IPS-20b (cell line): ENCODE data around the gene SSPN.

Source experiments
- H3K27ac ChIP-seq: one replicate; pipeline ENCODE4 v1.5.1; 2013; ENCODE audit warnings: low read length
- H3K27me3 ChIP-seq: 2 replicates; pipeline ENCODE4 v1.6.1; 2013; ENCODE audit warnings: mild to moderate bottlenecking, low read length, inconsistent platforms; ENCODE audit not compliant: insufficient read depth
- H3K36me3 ChIP-seq: 2 replicates; pipeline ENCODE4 v1.6.1; 2013; ENCODE audit warnings: low read depth, mild to moderate bottlenecking, inconsistent platforms, low read length, moderate library complexity; ENCODE audit not compliant: insufficient read depth
- H3K4me1 ChIP-seq: 2 replicates; pipeline ENCODE4 v1.6.1; 2013; ENCODE audit warnings: mild to moderate bottlenecking, control low read depth, inconsistent platforms, low read length, moderate library complexity; ENCODE audit not compliant: insufficient read depth
- H3K4me3 ChIP-seq: 2 replicates; pipeline ENCODE4 v1.5.1; 2013; ENCODE audit warnings: mild to moderate bottlenecking, low read length, inconsistent platforms
- H3K9ac ChIP-seq: 2 replicates; pipeline ENCODE4 v1.6.1; 2013; ENCODE audit warnings: low read depth, mild to moderate bottlenecking, inconsistent platforms, low read length, moderate library complexity
- H3K9me3 ChIP-seq: 2 replicates; pipeline ENCODE4 v1.6.1; 2013; ENCODE audit warnings: mild to moderate bottlenecking, low read depth, low read length, inconsistent platforms; ENCODE audit not compliant: insufficient read depth

The SSPN gene

DNA sequence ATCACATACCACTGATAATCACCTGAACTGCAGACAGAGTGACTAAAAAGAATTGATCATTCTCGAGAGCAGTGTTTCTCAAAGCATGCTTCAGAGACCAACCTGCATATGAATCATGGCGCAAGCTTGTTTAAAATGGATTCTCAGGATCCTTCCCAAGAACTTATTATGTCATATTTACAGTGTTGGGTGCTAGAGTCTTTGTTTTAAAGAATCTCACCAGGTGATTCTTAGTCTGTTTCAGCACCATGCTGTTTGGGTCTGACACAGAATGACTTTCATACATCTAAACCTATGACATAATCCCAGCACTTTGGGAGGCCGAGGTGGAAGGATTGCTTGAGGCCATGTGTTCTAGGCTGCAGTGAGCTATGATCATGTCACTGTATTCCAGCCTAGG is 31.3 kb upstream of the SSPN start:
- H3K4me1 ChIP-seq = no peaks in the 10 kb centered on the region
- no peak overlapping the region for H3K4me3 ChIP-seq
- H3K36me3 ChIP-seq = no peaks in the 10 kb centered on the region
- no peaks in the 10 kb centered on the region for H3K9me3 ChIP-seq
- H3K27ac ChIP-seq = no peak overlapping the region
- H3K9ac ChIP-seq = no peak overlapping the region
- H3K27me3 ChIP-seq = no peaks in the 10 kb centered on the region

DNA sequence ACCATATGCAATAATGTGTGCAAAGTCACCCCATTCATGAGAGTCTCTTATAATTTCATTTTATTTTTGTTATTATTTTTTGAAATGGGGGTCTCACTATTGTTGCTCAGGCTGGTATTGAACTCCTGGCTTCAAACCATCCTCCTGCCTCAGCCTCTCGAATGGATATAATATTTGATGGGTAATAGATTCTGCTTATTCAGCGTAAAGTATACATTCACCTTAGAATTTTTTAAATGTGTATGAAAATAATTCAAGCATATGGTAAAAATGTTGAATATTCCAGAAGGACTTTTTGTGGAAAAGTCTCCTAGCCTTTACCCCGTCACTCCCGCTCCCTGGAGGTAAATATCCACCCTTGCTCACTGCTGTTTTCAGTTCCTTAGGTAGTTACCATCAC is 23.4 kb upstream of the SSPN start:
- no peaks in the 10 kb centered on the region for H3K4me1 ChIP-seq
- H3K27me3 ChIP-seq = no peaks in the 10 kb centered on the region
- H3K4me3 ChIP-seq = no peak overlapping the region
- no peaks in the 10 kb centered on the region for H3K36me3 ChIP-seq
- H3K9me3 ChIP-seq = no peaks in the 10 kb centered on the region
- H3K27ac ChIP-seq = no peak overlapping the region
- no peak overlapping the region for H3K9ac ChIP-seq

- H3K9ac ChIP-seq = no peak overlapping the region
- no peaks in the 10 kb centered on the region for H3K9me3 ChIP-seq
- H3K4me1 ChIP-seq = no peaks in the 10 kb centered on the region
- H3K36me3 ChIP-seq = no peaks in the 10 kb centered on the region
- H3K4me3 ChIP-seq = no peak overlapping the region
- no peaks in the 10 kb centered on the region for H3K27me3 ChIP-seq
- no peak overlapping the region for H3K27ac ChIP-seq
Observed at GRCh38 chr12:26172539-26172938, 22.8 kb upstream of the SSPN start.

DNA sequence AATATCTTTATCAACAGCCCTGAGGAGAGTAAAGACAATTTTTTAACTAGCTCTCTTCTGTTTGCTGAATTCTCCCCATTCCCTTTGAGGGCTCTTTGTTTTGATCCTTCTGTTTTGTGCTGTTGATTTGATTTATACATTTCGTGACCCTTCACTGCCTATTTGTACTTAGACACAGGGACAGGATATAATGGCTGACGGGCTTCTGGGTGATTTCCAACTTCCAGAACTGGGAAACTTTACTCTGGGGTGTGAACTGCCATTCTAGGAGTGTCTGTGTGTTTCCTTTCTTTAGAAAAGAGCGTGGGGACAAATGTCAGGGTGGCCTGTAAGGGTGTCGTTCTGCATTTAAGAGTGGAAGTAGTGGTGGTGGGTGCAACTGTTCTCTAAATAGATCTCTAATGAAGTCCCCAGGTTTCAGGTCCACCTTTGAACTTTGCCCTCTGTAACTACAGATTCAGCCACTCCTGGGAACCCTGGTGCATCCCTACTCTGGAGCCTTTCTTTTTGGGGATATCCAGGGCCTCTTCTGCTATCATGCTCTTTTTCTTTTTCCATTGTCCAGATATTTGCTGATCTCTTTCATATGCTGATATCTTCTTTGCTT is 22.3 kb upstream of the SSPN start:
- Histone ChIP-seq H3K4me3 (no peak overlapping the region), H3K36me3 (no peaks in the 10 kb centered on the region), H3K27ac (no peak overlapping the region), H3K27me3 (no peaks in the 10 kb centered on the region; the same call in 1 of the 2 replicates), H3K4me1 (no peaks in the 10 kb centered on the region), H3K9ac (no peak overlapping the region), H3K9me3 (no peaks in the 10 kb centered on the region)

DNA sequence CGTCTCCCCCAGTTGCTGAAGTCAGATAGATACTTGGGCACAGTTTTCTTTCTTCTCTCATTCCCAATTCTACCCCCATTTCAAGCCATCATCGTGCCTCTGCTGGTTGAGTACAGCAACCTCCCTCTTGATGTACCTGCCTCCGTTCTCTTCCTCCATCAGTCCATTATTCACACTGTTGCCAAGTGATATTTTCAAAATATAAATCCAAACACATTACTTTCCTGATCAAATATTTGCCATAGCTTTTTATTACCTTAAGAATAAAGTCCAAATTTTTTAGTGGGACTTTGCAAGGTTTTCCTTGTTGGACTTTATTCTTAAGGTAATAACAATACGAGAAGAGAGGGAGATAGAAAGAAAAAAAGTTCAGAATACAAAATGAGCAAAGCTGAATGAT is 18.6 kb upstream of the SSPN start:
- Histone ChIP-seq H3K27me3 (no peaks in the 10 kb centered on the region; the same call in 1 of the 2 replicates), H3K4me1 (no peaks in the 10 kb centered on the region), H3K4me3 (no peak overlapping the region), H3K27ac (no peak overlapping the region), H3K9me3 (no peaks in the 10 kb centered on the region), H3K36me3 (no peaks in the 10 kb centered on the region), H3K9ac (no peak overlapping the region)

GRCh38 chr12:26177283-26177682 is 18.1 kb upstream of the SSPN start:
- Histone ChIP-seq H3K4me1 (no peaks in the 10 kb centered on the region), H3K9me3 (no peaks in the 10 kb centered on the region), H3K27me3 (no peaks in the 10 kb centered on the region; the same call in 1 of the 2 replicates), H3K36me3 (no peaks in the 10 kb centered on the region), H3K27ac (no peak overlapping the region), H3K9ac (no peak overlapping the region), H3K4me3 (no peak overlapping the region)

GRCh38 chr12:26179826-26180225 is 15.5 kb upstream of the SSPN start:
- Histone ChIP-seq H3K9ac (no peak overlapping the region), H3K9me3 (no peaks in the 10 kb centered on the region), H3K27me3 (no peaks in the 10 kb centered on the region; the same call in 1 of the 2 replicates), H3K36me3 (no peaks in the 10 kb centered on the region), H3K4me3 (no peak overlapping the region), H3K4me1 (no peaks in the 10 kb centered on the region), H3K27ac (no peak overlapping the region)

GRCh38 chr12:26182377-26182776 is 13.0 kb upstream of the SSPN start:
- no peaks in the 10 kb centered on the region for H3K9me3 ChIP-seq
- H3K27me3 ChIP-seq = no peaks in the 10 kb centered on the region; the same call in 1 of the 2 replicates
- no peak overlapping the region for H3K9ac ChIP-seq
- H3K4me1 ChIP-seq = no peaks in the 10 kb centered on the region
- no peaks in the 10 kb centered on the region for H3K36me3 ChIP-seq
- H3K4me3 ChIP-seq = no peak overlapping the region
- H3K27ac ChIP-seq = no peak overlapping the region

DNA sequence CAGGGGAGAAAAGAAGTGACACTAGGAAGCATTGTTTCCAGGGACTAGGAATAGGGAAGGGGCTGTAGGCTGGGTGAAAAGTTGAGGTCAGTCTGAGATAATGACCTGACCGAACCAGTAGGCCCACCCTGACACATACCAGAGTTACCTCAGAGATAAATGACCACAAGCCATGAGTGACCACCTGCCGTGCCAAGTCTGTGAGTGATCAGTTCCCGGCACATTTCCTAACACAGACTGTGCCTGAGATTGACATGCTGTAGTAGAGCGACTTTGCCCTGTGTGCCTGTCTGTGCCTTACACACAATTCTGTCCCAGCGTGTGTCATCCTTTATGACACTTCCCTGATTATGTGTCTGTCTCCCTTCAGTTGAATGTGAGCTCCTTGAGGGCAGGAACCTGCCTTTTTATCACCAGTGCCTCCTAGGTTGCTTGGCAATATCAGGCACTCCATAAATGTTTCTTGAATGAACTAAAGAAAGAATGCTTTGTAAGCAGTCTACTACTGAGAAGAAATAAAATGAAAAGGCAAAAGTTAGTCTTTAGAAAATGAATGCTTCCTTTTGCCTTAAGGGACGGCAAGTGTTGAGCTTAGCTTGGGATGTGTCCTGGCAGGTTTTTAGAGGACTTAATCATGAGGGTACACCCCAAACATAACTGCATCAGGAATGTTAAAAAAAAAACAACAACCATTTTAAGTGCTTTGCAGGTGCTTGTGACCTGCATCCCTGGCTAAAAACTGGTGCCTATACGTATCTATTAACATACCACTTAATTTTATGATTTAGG is 9.6 kb upstream of the SSPN start:
- Histone ChIP-seq H3K4me1 (no peaks in the 10 kb centered on the region), H3K9me3 (no peaks in the 10 kb centered on the region), H3K4me3 (no peak overlapping the region), H3K27me3 (no peaks in the 10 kb centered on the region), H3K36me3 (no peaks in the 10 kb centered on the region), H3K9ac (no peak overlapping the region), H3K27ac (no peak overlapping the region)

GRCh38 chr12:26187014-26187798 is 8.2 kb upstream of the SSPN start:
- Histone ChIP-seq H3K4me3 (no peak overlapping the region), H3K36me3 (no peaks in the 10 kb centered on the region), H3K27ac (no peak overlapping the region), H3K9ac (no peak overlapping the region), H3K27me3 (no peaks in the 10 kb centered on the region), H3K9me3 (no peaks in the 10 kb centered on the region), H3K4me1 (no peaks in the 10 kb centered on the region)

DNA sequence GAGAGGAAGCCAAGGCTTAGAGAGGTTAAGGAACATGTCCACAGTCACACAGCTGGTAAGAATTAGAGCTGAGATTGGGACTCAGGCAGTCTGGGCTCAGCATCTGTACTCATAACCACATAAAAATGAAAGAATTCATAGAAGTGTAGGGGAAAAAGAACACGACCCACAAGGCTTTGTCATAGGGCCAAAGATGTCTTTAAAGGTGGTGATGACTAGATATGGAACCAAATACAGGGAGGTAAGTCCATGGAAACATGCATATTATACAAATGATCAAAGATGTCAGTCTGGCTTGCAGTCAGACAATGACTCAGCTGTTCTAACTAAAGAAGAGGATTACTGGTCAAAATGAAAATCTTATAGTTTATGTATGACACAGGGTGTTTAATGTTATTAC is 7.2 kb upstream of the SSPN start:
- H3K9ac ChIP-seq = no peak overlapping the region
- no peaks in the 10 kb centered on the region for H3K9me3 ChIP-seq
- no peaks in the 10 kb centered on the region for H3K36me3 ChIP-seq
- no peaks in the 10 kb centered on the region for H3K4me1 ChIP-seq
- H3K27ac ChIP-seq = no peak overlapping the region
- H3K4me3 ChIP-seq = no peak overlapping the region
- H3K27me3 ChIP-seq = no peaks in the 10 kb centered on the region
